ENCODE measurements around the gene C4orf51. TPM values are rescaled to one million over a fixed set of nuclear protein-coding genes. Genes with fewer than 3 reads are reported as not detected.

Gene C4orf51
- total and polyA plus RNA-seq, 2 of the 8 experiments (the other 6 are each of a cell fraction or from before 2014, with no cell fraction given), result 0.54 TPM; not detected in 1

DNA sequence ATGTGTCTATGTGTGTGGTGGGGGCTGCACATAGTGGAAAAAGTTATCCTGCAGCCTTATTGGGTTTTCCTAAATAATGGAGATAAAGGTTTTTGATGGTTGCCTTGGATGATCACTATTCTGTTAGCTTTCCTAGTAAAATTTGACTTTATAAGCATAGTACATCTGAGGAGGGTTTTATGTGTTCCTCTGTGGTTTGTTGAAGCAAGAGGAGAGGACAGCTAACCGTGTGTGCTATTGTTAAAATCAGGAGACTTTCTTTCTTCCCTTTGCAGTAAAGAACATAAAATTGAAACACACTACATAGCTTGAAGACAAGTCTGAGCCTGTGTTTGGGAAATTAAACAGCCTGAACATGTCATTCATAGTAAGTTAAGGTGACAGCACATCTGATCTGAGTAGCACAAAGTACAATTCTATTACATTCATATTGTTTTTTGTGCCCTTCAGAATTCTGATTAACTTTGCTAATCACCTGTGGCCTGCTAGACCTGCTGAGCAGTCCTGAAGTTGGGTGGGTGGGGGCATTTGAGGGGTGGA lies 36.8 kb downstream of the C4orf51 start:
- no peak overlapping the region for H3K4ac ChIP-seq (replicated peaks; ENCODE audit: insufficient read length, low read depth, low read length)
- H3K14ac ChIP-seq (ENCODE audit: insufficient read length), result no peak overlapping the region
- no peak overlapping the region for H3K27ac ChIP-seq (ENCODE audit: low read depth, low read length)
- H4K20me1 ChIP-seq (replicated peaks in 1 of 2; ENCODE audit: control insufficient read depth in 1 of 2, insufficient read depth in 2 of 2, low read length in 2 of 2), result no peaks in the 10 kb centered on the region
- 0 out of 7 replicates have a peak, but pooled peaks cover 0 to 3% (median 0%) of the 10 kb centered on the region in 4 experiments for H3K4me1 ChIP-seq (replicated peaks in 1 of 4; ENCODE audit: control insufficient read depth in 3 of 4, insufficient read depth in 4 of 4, low read length in 3 of 4)
- 100% methylated on average over 1 of the region's 1 CpG; no CpG with 5 or more reads in 1 of the 2 experiments for whole genome bisulfite sequencing, 2 experiments (ENCODE audit: extremely low coverage in 1 of 2, insufficient coverage in 1 of 2, insufficient read length in 1 of 2, insufficient replicate concordance in 2 of 2, low coverage in 1 of 2, low lambda C conversion rate in 2 of 2, missing lambda C conversion rate in 1 of 2)
- H4K91ac ChIP-seq (replicated peaks; ENCODE audit: insufficient read length, low read length), result no peak overlapping the region
- H3K4me3 ChIP-seq (ENCODE audit: extremely low read depth in 1 of 4, insufficient read depth in 2 of 4, low read depth in 3 of 4, low read length in 4 of 4), result no peak overlapping the region
- H3K23me2 ChIP-seq (ENCODE audit: low read depth, low read length), result no peaks in the 10 kb centered on the region; the same call in 1 of the 2 replicates
- no peak overlapping the region for H3K9ac ChIP-seq (replicated peaks in 1 of 4; ENCODE audit: extremely low read depth in 1 of 4, low read depth in 3 of 4, low read length in 3 of 4)
- no peak overlapping the region for H2BK5ac ChIP-seq (ENCODE audit: low read depth, low read length)
- H3K18ac ChIP-seq (ENCODE audit: extremely low read depth, low read length), result no peak overlapping the region
- H4K8ac ChIP-seq (ENCODE audit: extremely low read depth, insufficient read depth, low read length), result no peak overlapping the region
- H2BK12ac ChIP-seq (ENCODE audit: low read depth, low read length), result no peak overlapping the region
- no peaks in the 10 kb centered on the region for H3K27me3 ChIP-seq (replicated peaks in 1 of 4; ENCODE audit: control insufficient read depth in 3 of 4, extremely low read depth in 1 of 4, insufficient read depth in 3 of 4, low read length in 3 of 4)
- H2BK120ac ChIP-seq (replicated peaks; ENCODE audit: low read depth, low read length), result no peak overlapping the region
- no peak overlapping the region for H2BK20ac ChIP-seq (ENCODE audit: low read length)
- no peaks in the 10 kb centered on the region for H3K79me1 ChIP-seq (ENCODE audit: low read depth, low read length)
- no peak overlapping the region for H3K23ac ChIP-seq (ENCODE audit: insufficient read length)
- FAIRE-seq (no peak), DNase-seq (ENCODE audit: low read depth in 1 of 2, low spot score in 2 of 2) (no peak)
- no peak overlapping the region for H2BK15ac ChIP-seq (ENCODE audit: low read length)
- CTCF ChIA-PET (ENCODE audit: partially characterized antibody), result no interaction called here
- no peak overlapping the region for H2AFZ ChIP-seq (ENCODE audit: low read length)
- POLR2A ChIA-PET (ENCODE audit: partially characterized antibody), result no interaction called here
- no peaks in the 10 kb centered on the region for H3K36me3 ChIP-seq (ENCODE audit: control insufficient read depth in 2 of 4, insufficient read depth in 4 of 4, low read length in 3 of 4)
- no peak overlapping the region for H4K5ac ChIP-seq (ENCODE audit: insufficient read length, low read depth, low read length)
- no peaks in the 10 kb centered on the region for H3K79me2 ChIP-seq (ENCODE audit: control insufficient read depth in 1 of 2, insufficient read depth in 2 of 2, low read length in 2 of 2)
- H3K4me2 ChIP-seq (ENCODE audit: insufficient read depth in 1 of 2, low read depth in 2 of 2, low read length in 2 of 2), result no peak overlapping the region
- H3K9me3 ChIP-seq (ENCODE audit: insufficient read depth in 2 of 2, low read depth in 1 of 2, low read length in 1 of 2), result no peaks in the 10 kb centered on the region; a peak in 1 of 4 replicates
- no peak overlapping the region for H3K56ac ChIP-seq (replicated peaks; ENCODE audit: insufficient read length, low read depth, low read length)
- H2AK5ac ChIP-seq (ENCODE audit: low read depth, low read length), result no peak overlapping the region
- no peak for TF ChIP-seq MAX (IDR thresholded peaks at IDR 0.05)
- no peak for TF ChIP-seq SAP30 (IDR thresholded peaks at IDR 0.05; ENCODE audit: insufficient read depth, insufficient replicate concordance, low read length)
- no peak for TF ChIP-seq RNF2 (IDR thresholded peaks at IDR 0.05; ENCODE audit: borderline replicate concordance, low read depth, low read length, missing control alignments, poor library complexity, severe bottlenecking)
- no peak for TF ChIP-seq SP2 (IDR thresholded peaks at IDR 0.05; ENCODE audit: low read length)
- TF ChIP-seq, protein P1, sequence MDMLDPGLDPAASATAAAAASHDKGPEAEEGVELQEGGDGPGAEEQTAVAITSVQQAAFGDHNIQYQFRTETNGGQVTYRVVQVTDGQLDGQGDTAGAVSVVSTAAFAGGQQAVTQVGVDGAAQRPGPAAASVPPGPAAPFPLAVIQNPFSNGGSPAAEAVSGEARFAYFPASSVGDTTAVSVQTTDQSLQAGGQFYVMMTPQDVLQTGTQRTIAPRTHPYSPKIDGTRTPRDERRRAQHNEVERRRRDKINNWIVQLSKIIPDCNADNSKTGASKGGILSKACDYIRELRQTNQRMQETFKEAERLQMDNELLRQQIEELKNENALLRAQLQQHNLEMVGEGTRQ (IDR thresholded peaks at IDR 0.05; ENCODE audit: low read length), result no peak
- no peak for TF ChIP-seq RXRA (IDR thresholded peaks at IDR 0.05; ENCODE audit: insufficient read depth, low read depth, low read length)
- TF ChIP-seq CBX8 (IDR thresholded peaks at IDR 0.05; ENCODE audit: borderline replicate concordance, low read depth, low read length), result no peak
- TF ChIP-seq POU5F1 (IDR thresholded peaks at IDR 0.05; ENCODE audit: low read depth, low read length), result no peak
- TF ChIP-seq SIN3A (conservative IDR thresholded peaks at IDR 0.05 in 1 of 2, IDR thresholded peaks at IDR 0.05 in 1 of 2; ENCODE audit: low read depth in 1 of 2, low read length in 2 of 2), result no peak
- no peak for TF ChIP-seq MAFK (IDR thresholded peaks at IDR 0.05; ENCODE audit: low read depth, low read length)
- no peak for TF ChIP-seq SIX5 (IDR thresholded peaks at IDR 0.05; ENCODE audit: low read depth, low read length)
- TF ChIP-seq RFX5 (IDR thresholded peaks at IDR 0.05; ENCODE audit: borderline replicate concordance, low read depth, low read length), result no peak

All from H1 (cell line).